GM18511 (cell line): ENCODE results near the gene AFF4.

Experiments used
- ATAC-seq: cut with Tn5 transposase; IDR thresholded peaks from one replicate; pipeline ENCODE4 v1.9.1; 2021; ENCODE audit warnings: mild to moderate bottlenecking, moderate library complexity; ENCODE audit not compliant: unreplicated experiment

The AFF4 gene

DNA sequence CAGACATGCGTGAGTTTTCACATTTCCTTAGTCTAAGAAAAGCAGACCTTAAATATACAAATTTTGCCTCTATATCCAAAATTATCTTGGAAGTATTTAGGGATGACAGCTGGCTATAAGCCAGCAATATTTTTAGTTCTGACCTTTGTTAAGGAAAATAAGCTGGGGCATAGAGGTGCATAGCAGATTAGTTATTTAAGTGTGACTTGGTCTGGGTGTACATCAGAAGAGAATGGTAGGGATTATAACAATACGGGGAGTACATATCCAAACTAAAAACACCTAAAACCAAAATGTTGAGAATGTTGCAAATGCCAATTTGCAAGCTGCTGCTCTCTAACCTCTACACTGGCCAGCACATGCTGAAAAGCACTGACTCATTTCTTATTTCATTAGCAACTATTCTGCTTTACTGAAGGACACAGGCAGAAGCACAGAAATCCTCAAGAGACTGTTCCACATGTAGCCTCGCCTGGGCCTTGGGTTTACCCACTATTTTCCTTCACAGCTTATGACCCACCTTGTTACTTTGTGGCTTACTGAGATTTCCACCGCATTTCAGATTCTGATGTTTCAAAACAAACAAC lies 67.6 kb downstream of the AFF4 start:
- no peak for ATAC-seq

DNA sequence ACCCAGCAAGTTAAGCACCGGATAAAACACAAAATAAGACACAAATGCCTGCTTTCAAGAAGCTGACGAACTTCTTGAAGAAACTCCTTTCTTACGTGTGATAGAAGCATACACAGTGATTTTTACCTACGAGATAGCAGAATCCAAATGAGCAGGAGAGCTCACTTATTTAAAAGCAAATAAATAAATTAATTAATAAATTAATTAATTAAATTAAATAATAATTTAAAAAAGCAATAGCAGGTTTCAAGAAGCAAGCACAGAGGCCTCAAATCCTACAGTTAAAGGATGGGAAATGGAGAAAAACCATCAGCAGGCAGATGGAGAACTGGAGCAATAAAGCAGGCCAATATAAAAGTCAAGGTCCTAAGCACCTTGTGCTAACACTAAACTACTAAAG lies 72.6 kb downstream of the AFF4 start:
- no peak for ATAC-seq

DNA sequence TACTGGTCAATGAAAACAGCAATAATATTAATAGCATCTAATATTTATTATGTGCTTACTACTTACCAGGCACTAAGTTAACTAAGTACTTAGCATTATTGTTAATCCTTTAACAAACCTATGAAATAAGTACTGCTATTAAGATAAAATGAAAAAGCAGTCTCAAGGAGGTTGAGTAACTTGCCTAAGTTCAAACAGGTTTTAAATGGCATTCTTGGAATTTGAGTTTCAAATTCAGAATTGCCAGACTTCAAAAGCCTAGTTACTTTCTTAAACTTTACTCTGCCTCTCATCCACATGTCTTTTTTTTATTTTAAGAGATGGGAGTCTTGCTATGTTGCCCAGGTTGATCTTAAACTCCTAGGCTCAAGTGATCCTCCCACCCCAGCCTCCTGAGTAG lies 73.9 kb downstream of the AFF4 start:
- ATAC-seq, result no peak

GRCh38 chr5:132887283-132887682 lies 76.2 kb downstream of the AFF4 start:
- no peak for ATAC-seq

- ATAC-seq, result no peak
Observed at GRCh38 chr5:132886064-132886823, 77.2 kb downstream of the AFF4 start.

DNA sequence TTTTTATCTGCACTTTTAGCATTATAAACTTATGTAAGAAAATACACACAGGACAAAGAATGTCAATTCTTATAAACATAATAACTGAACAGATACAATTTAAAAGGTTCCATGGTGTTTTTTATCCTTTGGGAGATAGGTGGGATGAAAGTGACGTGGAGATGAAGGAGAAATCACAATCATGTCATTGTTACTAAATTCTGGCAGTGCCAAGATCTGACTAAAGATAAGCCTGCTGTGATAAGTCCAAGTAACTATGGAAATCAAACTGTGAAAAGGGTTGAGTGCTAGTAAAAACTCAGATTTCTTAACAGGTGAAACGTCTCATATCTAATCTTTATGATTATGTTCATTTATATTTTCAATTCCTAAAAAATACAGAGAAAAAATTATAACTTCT lies 78.9 kb downstream of the AFF4 start:
- no peak for ATAC-seq

- ATAC-seq, result no peak
Observed at GRCh38 chr5:132883261-132883834, 80.1 kb downstream of the AFF4 start.

DNA sequence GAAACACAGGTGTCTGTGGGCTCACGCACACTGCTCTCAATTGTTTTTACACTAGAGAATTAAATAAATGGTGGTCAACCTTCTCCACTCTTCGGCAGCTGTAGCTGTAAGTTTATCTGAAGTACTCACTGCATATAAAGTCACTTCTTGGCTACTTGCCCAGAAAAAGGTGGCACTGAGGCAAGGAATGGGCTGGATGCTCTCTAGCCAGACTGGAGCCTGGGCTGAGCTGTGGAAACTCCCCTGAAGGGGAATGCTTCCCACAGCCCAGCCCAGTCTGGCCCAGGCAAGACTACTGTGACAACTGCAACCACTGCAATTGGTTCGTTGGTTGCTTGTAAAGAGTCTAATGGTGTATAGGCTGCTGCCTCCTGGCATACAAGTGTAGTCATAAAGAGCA lies 85.5 kb downstream of the AFF4 start:
- ATAC-seq, result no peak

DNA sequence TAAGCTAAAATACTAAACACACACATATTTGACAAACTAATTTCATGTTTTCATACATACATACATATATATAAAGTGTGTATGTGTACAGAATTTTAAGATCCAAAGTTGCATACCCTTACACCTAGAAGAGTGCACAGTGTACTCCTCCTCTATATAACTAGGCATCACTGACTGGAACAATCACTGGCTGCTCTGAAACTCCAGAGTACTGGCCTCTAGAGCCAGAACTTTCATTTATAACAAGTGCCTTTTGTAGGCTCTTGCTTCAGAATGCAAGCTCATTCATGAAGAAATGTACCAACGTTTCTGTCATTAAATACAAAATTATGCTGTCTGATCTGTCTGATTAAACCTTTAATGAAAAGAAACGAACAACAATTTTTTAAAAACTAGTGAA lies 86.0 kb downstream of the AFF4 start:
- no peak for ATAC-seq

DNA sequence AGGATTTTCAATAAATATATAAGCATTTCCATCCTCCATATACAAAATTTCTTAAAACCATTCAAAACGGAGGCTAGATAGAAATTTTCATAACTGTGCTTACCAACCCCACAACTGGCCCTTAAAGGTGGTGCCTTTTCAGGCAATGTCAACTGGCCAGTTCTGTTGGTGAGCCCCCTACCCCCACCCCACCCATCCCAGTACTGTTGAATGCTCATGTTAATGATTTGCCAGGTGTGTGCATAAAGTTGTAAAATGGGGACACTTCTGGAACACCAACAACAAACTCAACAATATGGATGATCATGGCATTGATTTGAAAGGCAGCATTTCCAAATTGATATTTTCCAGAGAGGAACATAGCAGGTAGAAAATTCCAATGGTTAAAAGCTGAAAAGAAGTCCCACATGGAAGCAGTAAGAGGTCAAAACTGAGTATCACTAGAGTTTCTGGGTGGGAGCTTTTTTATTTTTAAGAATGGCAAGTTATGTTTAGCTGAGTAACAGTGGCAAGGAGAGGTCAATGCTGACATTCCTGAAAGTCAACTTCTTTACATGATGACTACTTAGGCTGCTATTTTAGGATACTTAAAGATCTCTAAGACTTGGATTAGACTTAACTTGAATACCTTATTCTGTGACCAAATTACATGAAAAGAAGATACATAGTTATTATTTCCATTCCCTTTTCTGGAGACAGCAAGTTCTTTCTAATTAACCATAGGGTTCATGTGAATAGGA lies 87.2 kb downstream of the AFF4 start:
- ATAC-seq, result no peak

GRCh38 chr5:132873930-132874271 lies 89.5 kb downstream of the AFF4 start:
- no peak for ATAC-seq

GRCh38 chr5:132873119-132873929 lies 90.1 kb downstream of the AFF4 start, which contains the start of gene LEAP2:
LEAP2 (plus strand) TSS chr5:132873668; CDS start chr5:132873695, 27 bp downstream.
- ATAC-seq, result no peak

GRCh38 chr5:132872788-132873118 lies 90.7 kb downstream of the AFF4 start:
- no peak for ATAC-seq

GRCh38 chr5:132871459-132872284 lies 91.8 kb downstream of the AFF4 start:
- no peak for ATAC-seq

DNA sequence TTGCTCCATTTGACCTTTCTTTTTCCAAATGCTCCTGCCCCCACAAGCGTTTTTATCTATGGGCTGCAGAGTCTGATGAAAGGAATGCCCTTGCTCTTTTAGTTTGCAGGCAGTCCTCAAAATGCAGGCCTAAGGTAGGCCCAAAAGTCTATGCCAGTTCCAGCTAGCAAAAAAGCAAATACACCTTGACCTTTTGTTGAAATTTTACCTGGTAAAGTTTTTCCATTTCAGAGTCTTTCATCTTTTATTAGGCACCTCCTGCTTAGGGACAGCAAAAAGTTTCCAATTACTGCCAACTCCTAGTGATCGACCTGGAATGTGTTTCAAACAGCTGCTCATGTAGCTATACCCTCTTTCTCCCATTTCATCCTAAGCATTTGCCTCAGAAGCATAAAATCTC lies 92.6 kb downstream of the AFF4 start:
- no peak for ATAC-seq

DNA sequence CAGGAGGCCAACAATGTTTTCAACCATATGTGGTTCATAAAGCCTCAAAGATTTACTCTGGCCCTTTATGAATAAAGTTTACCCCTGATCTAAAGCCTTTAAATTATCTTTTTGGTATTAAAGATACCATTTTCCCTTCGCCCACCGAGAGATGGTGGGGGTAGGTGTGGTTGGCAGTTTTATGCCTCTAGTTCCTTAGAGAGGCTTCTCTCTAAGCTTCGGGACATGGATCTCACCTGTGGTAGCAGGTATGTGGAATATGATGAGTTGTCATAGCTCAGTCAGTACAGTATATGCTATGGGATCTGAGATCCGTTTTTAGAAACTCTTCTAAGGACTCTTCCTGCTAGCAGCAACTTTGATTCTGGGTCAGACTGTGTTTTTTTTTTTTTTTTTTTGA lies 94.7 kb downstream of the AFF4 start:
- ATAC-seq, result no peak

GRCh38 chr5:132867046-132867451 lies 96.4 kb downstream of the AFF4 start:
- peak; percentile 23 for ATAC-seq

- peak; percentile 99 for ATAC-seq
Observed at GRCh38 chr5:132866342-132867045, 96.9 kb downstream of the AFF4 start, which contains the start of the genes GDF9 and UQCRQ. GDF9 (minus strand) TSS chr5:132866469; CDS start chr5:132864533, 1,936 bp downstream. UQCRQ (plus strand) TSS chr5:132866642; CDS start chr5:132866882, 240 bp downstream.

- peak; percentile 41 for ATAC-seq
Observed at GRCh38 chr5:132865668-132866341, 97.6 kb downstream of the AFF4 start.
